LNCAP (cell line): Measurements from ENCODE around the gene PLEKHM1.

Source experiments
- CTCF ChIP-seq: fragments of 450-650 bp; IDR thresholded peaks from 2 replicates; pipeline ENCODE4 v1.5.1; 2017; ENCODE audit warnings: mild to moderate bottlenecking

The PLEKHM1 gene

GRCh38 chr17:45425984-45426413 lies 64.5 kb downstream of the PLEKHM1 start:
- TF ChIP-seq CTCF = peak; percentile 52

GRCh38 chr17:45425125-45425983 lies 65.2 kb downstream of the PLEKHM1 start:
- TF ChIP-seq CTCF = no peak

- no peak for TF ChIP-seq CTCF
Observed at GRCh38 chr17:45424769-45425124, 65.8 kb downstream of the PLEKHM1 start.

- no peak for TF ChIP-seq CTCF
Observed at GRCh38 chr17:45423975-45424335, 66.6 kb downstream of the PLEKHM1 start.

- TF ChIP-seq CTCF = no peak
Observed at GRCh38 chr17:45423304-45423974, 67.1 kb downstream of the PLEKHM1 start.

- no peak for TF ChIP-seq CTCF
Observed at GRCh38 chr17:45414990-45415881, 75.3 kb downstream of the PLEKHM1 start.

- no peak for TF ChIP-seq CTCF
Observed at GRCh38 chr17:45413498-45413923, 77.0 kb downstream of the PLEKHM1 start.
